Measurements from ENCODE around the gene HMGN1. TPM values are rescaled to one million over a fixed set of nuclear protein-coding genes. Genes with fewer than 3 reads are reported as not detected.

HMGN1 gene
- total RNA-seq, 4 donors from 2014 or later = 54.0 to 75.8 (median 60.3) TPM

GRCh38 chr21:39314143-39315027, 34.5 kb downstream of the HMGN1 start:
- TF ChIP-seq CTCF (IDR thresholded peaks at IDR 0.05) = no peak
- ATAC-seq (ENCODE audit: low FRiP score) (peak; percentile 15), DNase-seq (ENCODE audit: low spot score) (no peak)

- ATAC-seq (ENCODE audit: low FRiP score) = peak; percentile 84
These were observed 35.2 kb downstream of the HMGN1 start, which contains the start of gene BRWD1 for GRCh38 chr21:39313571-39314142. Gene BRWD1, minus strand, starts transcription at chr21:39313632. Its CDS starts 141 bp downstream, at chr21:39313491.

GRCh38 chr21:39313042-39313570, 35.8 kb downstream of the HMGN1 start:
- no peak for TF ChIP-seq CTCF (IDR thresholded peaks at IDR 0.05)
- ATAC-seq (ENCODE audit: low FRiP score) (peak; percentile 11), DNase-seq (ENCODE audit: low spot score) (no peak)

More at GRCh38 chr21:39313571-39314142, 35.2 kb downstream of the HMGN1 start, which contains the start of gene BRWD1:
- peak; percentile 48 for DNase-seq (ENCODE audit: low spot score)
- no peak for TF ChIP-seq CTCF (IDR thresholded peaks at IDR 0.05)

GRCh38 chr21:39312112-39313041, 36.5 kb downstream of the HMGN1 start:
- no peak for TF ChIP-seq CTCF (IDR thresholded peaks at IDR 0.05)
- DNase-seq (ENCODE audit: low spot score) (peak; percentile 86), ATAC-seq (ENCODE audit: low FRiP score) (peak; percentile 90)

- no peak for DNase-seq (ENCODE audit: low spot score)
- TF ChIP-seq CTCF (IDR thresholded peaks at IDR 0.05) = no peak
- ATAC-seq (ENCODE audit: low FRiP score) = no peak
These were observed 37.7 kb downstream of the HMGN1 start for GRCh38 chr21:39311164-39311563.

- ATAC-seq (ENCODE audit: low FRiP score) (no peak), DNase-seq (ENCODE audit: low spot score) (no peak)
- no peak for TF ChIP-seq CTCF (IDR thresholded peaks at IDR 0.05)
These were observed 41.4 kb downstream of the HMGN1 start for GRCh38 chr21:39307466-39307865.
